ENCODE results near the gene BMP10.

DNA sequence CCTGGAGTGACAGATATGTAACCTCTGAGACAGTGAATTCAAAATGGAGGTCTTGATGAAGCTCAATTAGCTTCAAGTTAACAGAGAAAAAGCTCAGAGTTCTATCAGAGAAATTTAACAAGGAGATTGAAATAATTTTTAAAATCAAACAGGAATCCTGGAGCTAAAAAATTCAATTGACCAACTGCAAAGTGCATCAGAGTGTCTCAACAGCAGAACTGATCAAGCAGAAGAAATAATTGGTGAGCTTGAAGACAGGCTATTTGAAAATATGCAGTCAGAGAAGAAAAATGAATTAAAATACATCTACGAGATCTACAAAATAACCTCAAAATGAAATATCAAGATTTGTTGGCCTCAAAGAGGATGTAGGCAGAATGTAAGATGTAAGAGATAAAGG is 30.4 kb upstream of the BMP10 start:
- TF ChIP-seq, protein P1, sequence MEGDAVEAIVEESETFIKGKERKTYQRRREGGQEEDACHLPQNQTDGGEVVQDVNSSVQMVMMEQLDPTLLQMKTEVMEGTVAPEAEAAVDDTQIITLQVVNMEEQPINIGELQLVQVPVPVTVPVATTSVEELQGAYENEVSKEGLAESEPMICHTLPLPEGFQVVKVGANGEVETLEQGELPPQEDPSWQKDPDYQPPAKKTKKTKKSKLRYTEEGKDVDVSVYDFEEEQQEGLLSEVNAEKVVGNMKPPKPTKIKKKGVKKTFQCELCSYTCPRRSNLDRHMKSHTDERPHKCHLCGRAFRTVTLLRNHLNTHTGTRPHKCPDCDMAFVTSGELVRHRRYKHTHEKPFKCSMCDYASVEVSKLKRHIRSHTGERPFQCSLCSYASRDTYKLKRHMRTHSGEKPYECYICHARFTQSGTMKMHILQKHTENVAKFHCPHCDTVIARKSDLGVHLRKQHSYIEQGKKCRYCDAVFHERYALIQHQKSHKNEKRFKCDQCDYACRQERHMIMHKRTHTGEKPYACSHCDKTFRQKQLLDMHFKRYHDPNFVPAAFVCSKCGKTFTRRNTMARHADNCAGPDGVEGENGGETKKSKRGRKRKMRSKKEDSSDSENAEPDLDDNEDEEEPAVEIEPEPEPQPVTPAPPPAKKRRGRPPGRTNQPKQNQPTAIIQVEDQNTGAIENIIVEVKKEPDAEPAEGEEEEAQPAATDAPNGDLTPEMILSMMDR (conservative IDR thresholded peaks at IDR 0.05; ENCODE audit: low read length): no peak
- no peak for TF ChIP-seq EZH2phosphoT487 (IDR thresholded peaks at IDR 0.05; ENCODE audit: borderline replicate concordance)
